Fibroblast of villous mesenchyme (primary cell): Measurements from ENCODE around the gene RTL1. TPM values are rescaled to one million over a fixed set of nuclear protein-coding genes. Genes with fewer than 3 reads are reported as not detected.
A peak's percentile ranks its signal among the peaks of the same experiment; 100 is the strongest.

Experiments used
- DNase-seq: peaks from one replicate; pipeline ENCODE4 v3.0.0-alpha.2; 2010; ENCODE audit warnings: low read depth
- H3K4me3 ChIP-seq: 2 replicates; pipeline ENCODE4 v1.5.1; 2011; ENCODE audit warnings: low read depth, mild to moderate bottlenecking, low read length
- CTCF ChIP-seq: IDR thresholded peaks from 2 replicates; pipeline ENCODE4 v1.5.1; 2012; ENCODE audit warnings: low read depth, mild to moderate bottlenecking, low read length; ENCODE audit not compliant: insufficient read depth
- total RNA-seq: library from RNA; depleted of rRNA; stranded (reverse); fragments of >200 nt; gene quantifications from 2 replicates; pipeline ENCODE4 v1.2.3, GENCODE V29; 2012

RTL1 gene
- total RNA-seq, 1 donor, result not detected

DNA sequence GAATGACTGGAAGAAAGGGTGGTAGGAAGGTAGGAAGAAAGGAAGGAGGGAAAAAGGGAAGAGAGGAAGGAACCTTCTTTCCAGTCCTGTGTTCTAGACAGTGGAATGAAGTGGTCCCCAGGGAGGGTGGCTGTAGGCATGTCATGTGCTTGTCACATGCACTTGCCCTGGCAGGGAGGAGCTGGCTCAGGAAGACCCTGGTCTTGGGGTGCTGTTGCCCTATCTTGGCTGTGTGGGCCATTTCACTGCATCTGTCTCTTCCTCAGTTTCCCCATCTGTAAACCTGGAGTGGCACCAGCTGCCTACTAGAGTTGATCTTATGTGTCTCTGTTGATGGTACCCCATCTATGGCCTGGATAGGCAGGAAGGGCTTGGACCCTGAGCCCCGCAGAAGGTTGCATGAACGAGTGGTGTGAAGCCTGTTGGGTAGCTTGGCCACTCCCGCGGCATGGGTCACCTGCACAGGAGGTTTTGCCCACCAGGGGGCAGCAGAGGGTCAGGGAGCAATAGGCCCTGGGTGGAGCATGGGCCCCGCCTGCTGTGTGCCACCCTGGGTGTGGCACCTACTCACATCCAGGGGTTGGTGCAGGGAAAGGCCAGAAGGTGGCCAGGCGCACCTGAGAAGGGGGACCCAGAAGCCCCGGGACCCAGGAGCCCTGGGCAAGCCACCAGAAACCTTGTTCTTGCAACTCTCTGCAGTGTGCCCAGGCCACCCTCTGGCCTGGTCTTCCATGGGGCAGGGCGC lies 52.5 kb downstream of the RTL1 start:
- H3K4me3 ChIP-seq, result no peak overlapping the region
- TF ChIP-seq CTCF, result peak; percentile 66
- no peak for DNase-seq

DNA sequence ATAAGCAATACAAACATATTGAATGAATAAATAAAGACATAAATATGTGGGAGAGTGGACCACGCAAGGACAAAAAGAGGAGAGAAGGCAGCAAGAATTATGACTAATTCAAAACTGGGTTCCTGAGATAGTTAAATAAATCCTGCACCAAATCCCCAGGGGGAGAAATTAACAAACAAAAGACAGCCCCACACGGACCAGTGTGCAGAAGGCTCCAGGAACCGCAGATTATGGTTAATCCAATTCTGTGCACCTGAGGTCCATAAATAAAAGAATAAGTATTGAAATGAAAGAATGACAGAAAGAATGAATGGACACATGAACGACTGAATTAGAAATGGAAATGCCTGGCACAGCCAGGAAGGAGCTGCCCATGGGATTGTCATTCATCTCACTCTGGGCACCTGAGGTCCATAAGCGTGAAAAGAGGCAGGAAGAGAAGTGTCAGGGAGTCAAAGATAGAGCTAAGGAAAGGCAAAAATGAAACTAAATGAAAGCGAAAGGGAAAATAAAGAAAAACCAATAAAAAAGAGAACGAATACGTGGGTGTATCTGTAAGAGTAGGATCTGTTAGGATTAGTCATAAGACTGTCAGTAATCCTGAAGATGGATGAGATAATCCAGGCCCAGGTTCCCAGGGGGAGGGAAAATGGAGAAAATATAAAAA lies 54.3 kb downstream of the RTL1 start:
- TF ChIP-seq CTCF, result no peak
- DNase-seq, result peak; percentile 83

GRCh38 chr14:100846309-100846859 lies 57.1 kb downstream of the RTL1 start:
- H3K4me3 ChIP-seq, result no peak overlapping the region
- no peak for TF ChIP-seq CTCF
- no peak for DNase-seq

More for the DNA sequence above, 54.3 kb downstream of the RTL1 start:
- peak overlapping the region; percentile 35 for H3K4me3 ChIP-seq

GRCh38 chr14:100845341-100845740 lies 58.2 kb downstream of the RTL1 start:
- DNase-seq, result no peak
- TF ChIP-seq CTCF, result no peak
- H3K4me3 ChIP-seq, result no peak overlapping the region

DNA sequence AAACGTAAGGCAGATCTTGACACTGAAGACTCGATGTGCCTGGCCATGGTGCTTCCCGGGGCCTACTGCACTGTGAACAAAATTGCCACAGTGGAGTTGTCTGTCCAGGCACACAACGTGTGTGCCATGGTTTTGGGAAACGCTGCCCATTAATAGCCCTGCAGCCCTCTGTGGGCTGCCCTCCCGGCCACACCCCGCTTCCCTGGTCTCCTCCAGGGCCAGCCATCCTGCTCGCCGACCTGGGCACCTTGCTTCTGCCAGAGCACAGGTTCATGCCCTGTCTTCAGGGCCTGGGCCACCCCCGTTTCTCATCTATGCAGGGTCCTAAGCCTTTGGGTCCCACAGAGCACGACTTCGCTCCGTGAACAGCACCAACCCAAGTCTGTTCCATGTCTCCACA lies 58.7 kb downstream of the RTL1 start:
- no peak overlapping the region for H3K4me3 ChIP-seq
- TF ChIP-seq CTCF, result no peak
- DNase-seq, result no peak

DNA sequence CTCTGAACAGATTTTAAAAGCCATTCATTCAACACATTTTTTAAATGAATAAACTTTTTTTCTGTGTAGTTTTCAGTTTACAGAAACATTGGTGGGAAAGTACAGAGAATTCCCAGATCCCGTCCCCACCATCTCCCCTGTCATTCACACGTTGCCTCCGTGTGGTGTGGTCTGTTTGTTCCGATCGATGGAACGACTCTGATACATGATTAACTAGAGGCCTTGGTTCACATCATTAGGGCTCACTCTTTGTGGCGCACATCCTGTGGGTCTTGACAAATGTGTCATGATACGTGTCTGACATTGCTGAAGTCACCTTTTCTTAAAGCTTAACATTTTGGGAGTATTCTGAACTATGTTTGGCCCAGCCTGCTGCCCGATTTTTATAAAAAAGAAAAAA lies 59.1 kb downstream of the RTL1 start:
- DNase-seq, result no peak
- no peak overlapping the region for H3K4me3 ChIP-seq
- no peak for TF ChIP-seq CTCF
